GM12864 (cell line): ENCODE data around the gene CDH19.

Experiments used
- DNase-seq: peaks from one replicate; pipeline ENCODE4 v3.0.0-alpha.2; 2011; ENCODE audit warnings: low read depth
- H3K4me3 ChIP-seq: 2 replicates; pipeline ENCODE4 v1.5.1; 2011; ENCODE audit warnings: mild to moderate bottlenecking, low read depth, low read length, control low read depth
- CTCF ChIP-seq: IDR thresholded peaks from 2 replicates; pipeline ENCODE4 v1.5.1; 2011; ENCODE audit warnings: low read depth, mild to moderate bottlenecking, moderate library complexity, low read length, control low read depth, inconsistent platforms; ENCODE audit errors: missing control alignments

The CDH19 gene

DNA sequence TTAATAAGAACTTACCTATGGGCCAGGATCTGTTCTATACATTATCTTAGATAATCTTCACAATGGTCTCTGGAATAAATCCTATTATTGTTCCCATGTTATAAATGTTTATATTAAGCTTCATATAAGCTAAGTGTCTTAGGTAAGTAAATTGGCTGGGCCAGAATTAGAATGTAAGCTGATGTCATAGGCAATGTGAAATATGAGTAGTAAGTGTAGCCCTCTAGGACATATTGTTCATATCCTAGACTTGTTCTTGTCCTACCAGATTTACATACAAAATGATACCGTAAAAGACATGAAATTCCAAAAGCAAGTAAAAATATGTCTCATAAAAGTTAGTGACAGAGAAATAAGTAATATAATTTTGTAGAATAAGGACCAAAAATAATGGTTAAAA lies 89.9 kb downstream of the CDH19 start:
- no peak overlapping the region for H3K4me3 ChIP-seq
- no peak for TF ChIP-seq CTCF
- DNase-seq, result no peak

- TF ChIP-seq CTCF, result no peak
- no peak for DNase-seq
- H3K4me3 ChIP-seq, result no peak overlapping the region
These were observed 92.1 kb downstream of the CDH19 start for GRCh38 chr18:66511792-66512191.

DNA sequence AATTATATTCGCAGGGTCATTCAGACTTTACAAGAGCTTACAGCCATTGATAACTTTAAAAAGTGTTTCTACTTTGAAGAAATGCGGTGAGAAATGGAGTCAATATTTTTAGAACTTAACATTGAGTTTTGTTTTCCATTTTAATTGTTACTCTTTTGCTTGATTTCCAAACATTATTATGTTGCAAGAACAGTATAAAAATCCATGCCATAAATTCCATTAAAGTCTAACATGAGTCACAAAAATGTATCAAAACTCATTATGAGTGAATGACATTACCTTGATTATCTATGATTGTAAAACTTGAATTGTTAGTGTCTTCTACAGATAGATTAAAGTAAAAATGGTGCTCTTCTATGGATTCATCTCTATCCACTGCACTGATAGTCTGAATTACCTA lies 92.6 kb downstream of the CDH19 start:
- no peak overlapping the region for H3K4me3 ChIP-seq
- no peak for DNase-seq
- TF ChIP-seq CTCF, result no peak

DNA sequence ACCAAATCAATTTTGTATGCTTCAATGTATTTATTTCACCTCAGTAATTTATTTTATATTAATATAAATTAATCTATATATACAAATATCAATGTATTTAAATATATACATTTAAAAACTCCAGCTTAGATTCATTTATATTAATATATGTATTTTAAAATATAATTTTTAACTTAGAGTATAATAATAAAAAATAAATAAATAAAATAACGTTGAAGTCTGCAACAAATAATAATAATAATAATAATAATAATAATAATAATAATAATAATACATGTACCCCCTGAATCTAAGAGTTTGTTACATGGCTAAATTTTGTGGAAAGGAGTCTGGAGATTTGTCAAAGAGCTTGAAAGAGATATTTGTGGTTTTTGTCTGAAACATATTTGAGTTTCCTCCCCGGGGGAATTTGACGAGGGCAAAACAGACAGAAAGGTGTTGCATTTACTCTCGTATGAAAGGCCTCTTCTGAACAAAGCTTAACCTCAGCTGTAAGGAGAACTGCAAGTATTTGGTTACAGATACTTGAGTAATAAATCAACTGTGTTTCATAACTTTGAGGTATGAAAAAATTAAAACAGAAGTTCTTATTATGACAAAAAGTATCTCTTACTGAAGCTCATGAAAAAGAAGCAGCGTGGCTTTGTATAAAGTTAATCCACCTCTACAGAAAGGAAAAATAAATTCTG lies 93.4 kb downstream of the CDH19 start:
- no peak for DNase-seq
- H3K4me3 ChIP-seq, result no peak overlapping the region
- TF ChIP-seq CTCF, result no peak

GRCh38 chr18:66508937-66509336 lies 95.0 kb downstream of the CDH19 start:
- no peak for DNase-seq
- no peak for TF ChIP-seq CTCF

GRCh38 chr18:66506178-66506577 lies 97.7 kb downstream of the CDH19 start:
- H3K4me3 ChIP-seq, result no peak overlapping the region
- no peak for DNase-seq
- no peak for TF ChIP-seq CTCF

More at GRCh38 chr18:66508937-66509336, 95.0 kb downstream of the CDH19 start:
- H3K4me3 ChIP-seq, result no peak overlapping the region

- TF ChIP-seq CTCF, result no peak
- H3K4me3 ChIP-seq, result no peak overlapping the region
- no peak for DNase-seq
These were observed 106.5 kb downstream of the CDH19 start for GRCh38 chr18:66497351-66497750.
